H1 (cell line): ENCODE results near the gene CSF2. TPM values are rescaled to one million over a fixed set of nuclear protein-coding genes. Genes with fewer than 3 reads are reported as not detected.
A peak's percentile ranks its signal among the peaks of the same experiment; 100 is the strongest.

Experiments
- CTCF ChIA-PET: fragments of 300-600 bp; sonication (Branson Sonifier 250); formaldehyde crosslinking; loops from one replicate; lab custom pipeline; 2021; ENCODE audit not compliant: partially characterized antibody; lab: Charles Lee
- POLR2A ChIA-PET: fragments of 300-600 bp; sonication (Branson Sonifier 250); formaldehyde crosslinking; loops from one replicate; lab custom pipeline; 2021; ENCODE audit warnings: inconsistent platforms; ENCODE audit not compliant: partially characterized antibody; lab: Charles Lee
- DNase-seq, 2 experiments: peaks; one replicate each; pipeline versions ENCODE4 v3.0.0 to v3.0.0-alpha.2; 2010 to 2022; ENCODE audit warnings: low spot score in 2 of 2, low read depth in 1 of 2, mixed read lengths in 1 of 2
- FAIRE-seq: peaks from 2 replicates; lab custom pipeline; 2011; peaks lifted over from hg19 to GRCh38; lab: Jason Lieb, UNC
- H2AFZ ChIP-seq: 2 replicates; pipeline ENCODE4 v1.8.1; 2012; ENCODE audit warnings: low read length, inconsistent platforms
- H2AK5ac ChIP-seq: 2 replicates; pipeline ENCODE4 v1.6.1; 2013; ENCODE audit warnings: low read depth, low read length
- H2BK120ac ChIP-seq: replicated peaks from 2 replicates; pipeline ENCODE3; 2013; ENCODE audit warnings: low read depth, low read length, inconsistent platforms
- H2BK12ac ChIP-seq: 2 replicates; pipeline ENCODE4 v1.6.1; 2013; ENCODE audit warnings: low read depth, low read length
- H2BK15ac ChIP-seq: 2 replicates; pipeline ENCODE4 v1.6.1; 2013; ENCODE audit warnings: low read length
- H2BK20ac ChIP-seq: 2 replicates; pipeline ENCODE4 v1.6.1; 2013; ENCODE audit warnings: low read length
- H2BK5ac ChIP-seq: 2 replicates; pipeline ENCODE4 v1.6.1; 2013; ENCODE audit warnings: low read depth, low read length
- H3K14ac ChIP-seq: 2 replicates; pipeline ENCODE4 v1.6.1; 2013; ENCODE audit warnings: inconsistent platforms; ENCODE audit not compliant: insufficient read length
- H3K18ac ChIP-seq: 2 replicates; pipeline ENCODE4 v1.6.1; 2013; ENCODE audit warnings: low read length; ENCODE audit errors: extremely low read depth
- H3K23ac ChIP-seq: 2 replicates; pipeline ENCODE4 v1.6.1; 2013; ENCODE audit warnings: inconsistent platforms; ENCODE audit not compliant: insufficient read length
- H3K23me2 ChIP-seq: 2 replicates; pipeline ENCODE4 v1.6.1; 2013; ENCODE audit warnings: low read depth, low read length
- H3K27ac ChIP-seq: 2 replicates; pipeline ENCODE4 v1.6.1; 2011; ENCODE audit warnings: low read depth, low read length, inconsistent platforms
- H3K27me3 ChIP-seq, 4 experiments: replicated peaks in 1 of 4; 1 replicate in 1 of 4; 2 replicates in 3 of 4; pipeline versions ENCODE4 v1.6.1 to v1.8.1; 2011 to 2013; ENCODE audit warnings: low read length in 3 of 4, mild to moderate bottlenecking in 3 of 4, inconsistent platforms in 2 of 4, mixed read lengths in 2 of 4, moderate library complexity in 1 of 4; ENCODE audit not compliant: control insufficient read depth in 3 of 4, insufficient read depth in 3 of 4; ENCODE audit errors: extremely low read depth in 1 of 4
- H3K36me3 ChIP-seq, 4 experiments: 2 replicates each; pipeline versions ENCODE4 v1.6.1 to v1.8.1; 2011 to 2013; ENCODE audit warnings: mild to moderate bottlenecking in 4 of 4, low read length in 3 of 4, moderate library complexity in 2 of 4, control low read depth in 1 of 4, inconsistent platforms in 1 of 4; ENCODE audit not compliant: insufficient read depth in 4 of 4, control insufficient read depth in 2 of 4
- H3K4ac ChIP-seq: replicated peaks from 2 replicates; pipeline ENCODE3; 2013; ENCODE audit warnings: low read length, low read depth, mixed read lengths, inconsistent platforms; ENCODE audit not compliant: insufficient read length
- H3K4me1 ChIP-seq, 4 experiments: replicated peaks in 1 of 4; 1 replicate in 1 of 4; 2 replicates in 3 of 4; pipeline versions ENCODE4 v1.6.1 to v1.8.1; 2011 to 2013; ENCODE audit warnings: low read length in 3 of 4, inconsistent platforms in 2 of 4, mixed read lengths in 1 of 4; ENCODE audit not compliant: insufficient read depth in 4 of 4, control insufficient read depth in 3 of 4
- H3K4me2 ChIP-seq, 2 experiments: 2 replicates each; pipeline versions ENCODE4 v1.6.1 to v1.8.1; 2011 to 2013; ENCODE audit warnings: low read depth in 2 of 2, low read length in 2 of 2, control low read depth in 1 of 2, inconsistent platforms in 1 of 2, mild to moderate bottlenecking in 1 of 2; ENCODE audit not compliant: insufficient read depth in 1 of 2
- H3K4me3 ChIP-seq, 4 experiments: fragments of 200-600, 300-600 bp in 1 of 4; sonication (generic), shearing (Covaris generic), sonication (Bioruptor Twin) in 1 of 4; 2 replicates each; pipeline versions ENCODE4 v1.5.1 to v1.8.1; 2011 to 2016; ENCODE audit warnings: low read length in 4 of 4, low read depth in 3 of 4, control low read depth in 2 of 4, inconsistent platforms in 2 of 4, mild to moderate bottlenecking in 2 of 4, mixed read lengths in 1 of 4, moderate library complexity in 1 of 4; ENCODE audit not compliant: insufficient read depth in 2 of 4; ENCODE audit errors: extremely low read depth in 1 of 4
- H3K56ac ChIP-seq: replicated peaks from 2 replicates; pipeline ENCODE3; 2013; ENCODE audit warnings: low read depth, mild to moderate bottlenecking, mixed read lengths, low read length, inconsistent platforms; ENCODE audit not compliant: insufficient read length
- H3K79me1 ChIP-seq: 2 replicates; pipeline ENCODE4 v1.6.1; 2013; ENCODE audit warnings: low read depth, low read length, control low read depth
- H3K79me2 ChIP-seq, 2 experiments: 2 replicates each; pipeline versions ENCODE4 v1.6.1 to v1.8.1; 2012 to 2013; ENCODE audit warnings: low read length in 2 of 2, mild to moderate bottlenecking in 2 of 2, inconsistent platforms in 1 of 2; ENCODE audit not compliant: insufficient read depth in 2 of 2, control insufficient read depth in 1 of 2
- H3K9ac ChIP-seq, 4 experiments: replicated peaks in 1 of 4; 1 replicate in 1 of 4; 2 replicates in 3 of 4; pipeline versions ENCODE4 v1.6.1 to v1.8.1; 2011 to 2013; ENCODE audit warnings: low read depth in 3 of 4, low read length in 3 of 4, control low read depth in 2 of 4, mild to moderate bottlenecking in 2 of 4, moderate library complexity in 2 of 4, inconsistent platforms in 1 of 4; ENCODE audit errors: extremely low read depth in 1 of 4
- H3K9me3 ChIP-seq, 2 experiments: 2 replicates each; pipeline versions ENCODE4 v1.6.1 to v1.8.1; 2012 to 2013; ENCODE audit warnings: mild to moderate bottlenecking in 2 of 2, moderate library complexity in 2 of 2, control low read depth in 1 of 2, inconsistent platforms in 1 of 2, low read depth in 1 of 2, low read length in 1 of 2, mixed read lengths in 1 of 2; ENCODE audit not compliant: insufficient read depth in 2 of 2
- H4K20me1 ChIP-seq, 2 experiments: replicated peaks in 1 of 2; 2 replicates each; pipeline versions ENCODE3 to v1.8.1; 2011 to 2013; ENCODE audit warnings: inconsistent platforms in 2 of 2, low read length in 2 of 2, mild to moderate bottlenecking in 1 of 2; ENCODE audit not compliant: insufficient read depth in 2 of 2, control insufficient read depth in 1 of 2
- H4K5ac ChIP-seq: 2 replicates; pipeline ENCODE4 v1.6.1; 2013; ENCODE audit warnings: low read length, low read depth, mixed read lengths, inconsistent platforms; ENCODE audit not compliant: insufficient read length
- H4K8ac ChIP-seq: 2 replicates; pipeline ENCODE4 v1.8.0; 2013; ENCODE audit warnings: mild to moderate bottlenecking, moderate library complexity, low read length, inconsistent platforms; ENCODE audit not compliant: insufficient read depth; ENCODE audit errors: extremely low read depth
- H4K91ac ChIP-seq: replicated peaks from 2 replicates; pipeline ENCODE3; 2013; ENCODE audit warnings: low read length, mixed read lengths, inconsistent platforms; ENCODE audit not compliant: insufficient read length
- ATF3 ChIP-seq: IDR thresholded peaks from 2 replicates; pipeline ENCODE4 v1.6.1; 2011; ENCODE audit warnings: low read depth, mild to moderate bottlenecking, low read length; ENCODE audit not compliant: insufficient read depth
- POLR2A ChIP-seq, 2 experiments: IDR thresholded peaks; 1 replicate in 1 of 2; 2 replicates in 1 of 2; pipeline ENCODE4 v1.6.1; 2011; ENCODE audit warnings: low read depth in 2 of 2, low read length in 2 of 2, mild to moderate bottlenecking in 2 of 2; ENCODE audit errors: control extremely low read depth in 1 of 2
- POLR2AphosphoS5 ChIP-seq: IDR thresholded peaks from 2 replicates; pipeline ENCODE4 v1.6.1; 2011; ENCODE audit warnings: low read depth, low read length
- SIRT6 ChIP-seq: IDR thresholded peaks from one replicate; pipeline ENCODE4 v1.7.1; 2012; ENCODE audit warnings: low read length, inconsistent platforms
- TBP ChIP-seq: IDR thresholded peaks from 2 replicates; pipeline ENCODE4 v1.6.1; 2011; ENCODE audit warnings: low read depth, low read length, improper control_type of control experiment
- WGBS, 2 experiments: shearing (Covaris generic) in 1 of 2; methylation state at CpG; one replicate each; pipeline versions ENCODE4 v1.1.6 to v1.1.7; 2013 to 2015; ENCODE audit warnings: low lambda C conversion rate in 2 of 2, mixed read lengths in 2 of 2, inconsistent platforms in 1 of 2, low coverage in 1 of 2, missing lambda C conversion rate in 1 of 2; ENCODE audit not compliant: insufficient replicate concordance in 2 of 2, insufficient coverage in 1 of 2, insufficient read length in 1 of 2; ENCODE audit errors: extremely low coverage in 1 of 2, missing lambda C conversion rate in 1 of 2; 5-methylcytosine and 5-hydroxymethylcytosine counted together
- polyA plus RNA-seq, 7 experiments: library from polyadenylated mRNA; depleted of rRNA in 3 of 7; stranded (reverse) in 5 of 7; unstranded in 2 of 7; fragments of >200 nt in 5 of 7; fragments of 200-250 nt in 2 of 7; gene quantifications; 1 replicate in 5 of 7; 2 replicates in 1 of 7; 4 replicates in 1 of 7; pipeline versions ENCODE4 v1.2.1 to v1.2.3, GENCODE V29; 2011 to 2013; ENCODE audit warnings: missing spikeins in 2 of 7, mixed read lengths in 2 of 7
- total RNA-seq: library from RNA; stranded (reverse); fragmentation: NEBNext Ultra II Directional; extraction: Animal tissue kit (Norgen Biotek cat#: 25700); gene quantifications from 2 replicates; pipeline ENCODE4 v1.2.1, GENCODE V29; 2021

The CSF2 gene
- total and polyA plus RNA-seq, 2 of the 8 experiments (the other 6 are each of a cell fraction or from before 2014, with no cell fraction given) = not detected

- no peak overlapping the region for H3K56ac ChIP-seq
- no peak overlapping the region for H3K4me2 ChIP-seq
- no peak overlapping the region for H2BK5ac ChIP-seq
- no peaks in the 10 kb centered on the region for H3K79me1 ChIP-seq
- H3K4ac ChIP-seq = no peak overlapping the region
- no peaks in the 10 kb centered on the region for H4K20me1 ChIP-seq
- H3K4me1 ChIP-seq = no peaks in the 10 kb centered on the region
- no peak overlapping the region for H2BK12ac ChIP-seq
- no peak overlapping the region for H3K9ac ChIP-seq
- no peak overlapping the region for H3K14ac ChIP-seq
- no peak overlapping the region for H2BK20ac ChIP-seq
- no peaks in the 10 kb centered on the region for H3K27me3 ChIP-seq
- H2BK120ac ChIP-seq = no peak overlapping the region
- H3K18ac ChIP-seq = peak overlapping the region; percentile 22; the same call in 1 of the 2 replicates
- H3K23me2 ChIP-seq = no peaks in the 10 kb centered on the region
- no peaks in the 10 kb centered on the region for H3K9me3 ChIP-seq
- H4K91ac ChIP-seq = no peak overlapping the region
- no peak overlapping the region for H4K5ac ChIP-seq
- DNase-seq (no peak), FAIRE-seq (no peak)
- ChIA-PET CTCF (interaction anchor here (0.9 kb wide), 1 partner anchor 110 kb away, joined by 3 read pairs; no protein-coding TSS in a partner anchor), POLR2A (no interaction called here)
- H4K8ac ChIP-seq = no peak overlapping the region
- H2AFZ ChIP-seq = no peak overlapping the region
- no peak overlapping the region for H3K4me3 ChIP-seq
- no peak overlapping the region for H3K23ac ChIP-seq
- no peak overlapping the region for H2BK15ac ChIP-seq
- no peak overlapping the region for H2AK5ac ChIP-seq
- WGBS, 2 experiments = 88% methylated on average over 12 of the region's 12 CpGs; no CpG with 5 or more reads in 1 of the 2 experiments
- TF ChIP-seq SIRT6 (no peak), ATF3 (no peak), POLR2A (IDR thresholded peaks at IDR 0.05; ENCODE audit: control extremely low read depth in 1 of 2, low read depth in 2 of 2, low read length in 2 of 2) (no peak), POLR2AphosphoS5 (no peak), TBP (no peak)
- H3K27ac ChIP-seq = no peak overlapping the region
- no peaks in the 10 kb centered on the region for H3K79me2 ChIP-seq
- H3K36me3 ChIP-seq = no peaks in the 10 kb centered on the region
Observed at GRCh38 chr5:132094393-132095076, 20.9 kb downstream of the CSF2 start.
